ENCODE data around the gene CDC27. TPM values are rescaled to one million over a fixed set of nuclear protein-coding genes. Genes with fewer than 3 reads are reported as not detected.
A peak's percentile ranks its signal among the peaks of the same experiment; 100 is the strongest.
"Not testable (repeated sequence)": the region's sequence is repeated elsewhere in the genome, so short reads cannot be mapped to it uniquely, and the experiment has no call there.

Gene CDC27
- 64.5 TPM for polyA plus RNA-seq (2013, experiment 1 of 2; ENCODE audit: insufficient read length)
- 69.5 TPM for polyA plus RNA-seq (2013, experiment 2 of 2; ENCODE audit: insufficient read length)

DNA sequence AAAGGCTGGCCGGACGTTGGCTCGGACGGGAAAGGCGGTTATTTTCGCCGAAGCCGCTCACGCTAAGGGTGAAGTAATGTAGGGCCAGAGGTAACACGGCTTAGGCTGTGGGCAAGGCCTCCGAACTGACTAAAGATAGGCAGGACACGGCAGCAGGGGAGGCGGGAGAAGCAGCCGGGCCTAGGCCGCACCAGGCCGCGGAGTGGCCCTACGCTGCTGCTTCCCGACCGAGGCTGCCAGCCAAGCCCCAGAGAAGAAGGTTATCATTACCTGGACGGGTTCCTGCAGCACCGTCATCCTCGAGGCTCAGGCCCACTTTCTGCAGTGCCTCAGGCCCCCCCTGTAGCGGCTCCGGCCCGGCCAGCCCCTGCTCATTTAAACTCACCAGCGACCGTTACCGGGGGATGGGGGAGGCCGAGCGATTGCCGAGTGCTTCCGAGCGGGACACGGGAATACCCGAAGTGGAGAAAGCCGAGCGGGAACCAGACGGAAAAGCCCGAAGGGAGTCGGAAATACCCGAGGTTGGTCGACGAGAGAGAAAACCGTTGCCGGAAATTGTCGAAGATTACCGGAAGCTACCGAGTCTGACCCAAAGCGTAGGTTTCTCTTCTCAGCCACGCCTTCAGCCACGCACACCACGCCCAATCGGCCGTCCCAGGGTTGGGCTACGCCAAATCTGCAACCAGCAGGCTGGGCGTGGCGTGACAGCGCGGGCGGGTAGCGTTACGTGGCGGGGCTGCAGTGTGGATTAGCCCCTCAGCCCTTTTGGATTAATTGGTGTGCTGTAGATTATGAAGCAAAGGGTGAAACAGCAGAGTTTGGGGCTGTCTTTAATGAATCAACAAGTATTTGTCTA lies at the start of gene CDC27:
CDC27 (minus strand) TSS at position 420 of the 856 bp plus-strand sequence; CDS start at position 297, 123 bp downstream.
- peak; percentile 98 for DNase-seq

- DNase-seq: no peak
Measured at GRCh38 chr17:47238321-47239010, 49.4 kb upstream of the CDC27 start.

DNA sequence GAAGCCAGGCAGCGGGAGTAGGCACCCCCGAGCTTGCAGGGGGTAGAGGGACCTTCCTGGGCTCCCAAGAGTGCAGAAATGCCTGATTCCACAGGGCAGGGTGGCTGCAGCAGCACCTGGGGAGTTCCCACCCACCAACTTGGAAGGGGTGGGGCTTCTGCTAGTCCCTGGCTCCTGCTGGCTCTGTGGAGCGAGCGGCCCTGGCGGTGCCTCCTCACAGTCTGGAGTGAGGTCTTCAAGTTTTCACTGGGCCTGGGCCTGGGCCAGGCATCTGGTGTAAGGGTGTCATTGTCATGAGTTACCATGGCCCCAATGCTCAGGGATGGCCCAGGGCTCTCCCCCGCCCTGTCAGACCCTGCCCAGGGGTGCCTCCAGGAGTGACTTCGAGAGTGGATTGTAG lies 48.7 kb upstream of the CDC27 start:
- no peak for DNase-seq

- no peak for DNase-seq
Measured at GRCh38 chr17:47235923-47236322, 46.8 kb upstream of the CDC27 start.

GRCh38 chr17:47235506-47235905 lies 46.4 kb upstream of the CDC27 start:
- DNase-seq: no peak

GRCh38 chr17:47232465-47232864 lies 43.4 kb upstream of the CDC27 start:
- no peak for DNase-seq

GRCh38 chr17:47231866-47232265 lies 42.8 kb upstream of the CDC27 start:
- DNase-seq: no peak

DNA sequence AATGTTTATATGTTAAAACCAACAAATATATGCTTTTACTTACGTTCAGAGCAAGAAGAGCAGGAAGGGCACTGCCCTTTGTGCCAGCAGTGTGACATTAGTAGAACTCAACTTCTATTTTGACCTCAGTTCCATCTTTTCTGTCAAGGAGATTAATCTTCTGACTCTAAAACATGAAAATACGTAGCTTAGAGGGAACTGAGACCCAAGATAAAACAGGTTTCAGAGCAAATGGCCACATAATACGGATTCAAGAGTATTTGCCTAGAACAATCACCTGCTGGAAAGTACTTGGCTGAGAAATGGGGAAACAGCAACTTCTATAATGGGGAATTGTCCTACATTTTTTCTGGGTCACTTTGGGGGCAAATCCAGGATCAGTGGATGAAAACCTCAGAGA lies 42.2 kb upstream of the CDC27 start:
- DNase-seq: no peak

DNA sequence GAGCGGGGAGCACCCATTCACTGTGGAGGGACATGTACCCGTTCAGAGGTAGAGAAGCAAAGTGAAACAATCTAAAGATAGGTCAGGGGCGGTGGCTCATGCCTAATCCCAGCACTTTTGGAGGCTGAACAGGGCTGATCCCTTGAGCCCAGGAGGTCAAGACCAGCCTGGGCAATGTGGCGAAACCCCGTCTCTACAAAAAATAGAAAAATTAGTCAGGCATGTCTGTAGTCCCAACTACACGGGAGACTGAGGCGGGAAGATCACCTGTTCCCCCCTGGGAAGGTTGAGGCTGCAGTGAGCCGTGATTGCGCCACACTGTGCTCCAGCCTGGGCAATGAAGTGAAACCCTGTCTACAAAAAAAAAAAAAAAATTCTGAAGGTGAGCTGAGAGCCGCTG lies 41.8 kb upstream of the CDC27 start:
- no peak for DNase-seq

DNA sequence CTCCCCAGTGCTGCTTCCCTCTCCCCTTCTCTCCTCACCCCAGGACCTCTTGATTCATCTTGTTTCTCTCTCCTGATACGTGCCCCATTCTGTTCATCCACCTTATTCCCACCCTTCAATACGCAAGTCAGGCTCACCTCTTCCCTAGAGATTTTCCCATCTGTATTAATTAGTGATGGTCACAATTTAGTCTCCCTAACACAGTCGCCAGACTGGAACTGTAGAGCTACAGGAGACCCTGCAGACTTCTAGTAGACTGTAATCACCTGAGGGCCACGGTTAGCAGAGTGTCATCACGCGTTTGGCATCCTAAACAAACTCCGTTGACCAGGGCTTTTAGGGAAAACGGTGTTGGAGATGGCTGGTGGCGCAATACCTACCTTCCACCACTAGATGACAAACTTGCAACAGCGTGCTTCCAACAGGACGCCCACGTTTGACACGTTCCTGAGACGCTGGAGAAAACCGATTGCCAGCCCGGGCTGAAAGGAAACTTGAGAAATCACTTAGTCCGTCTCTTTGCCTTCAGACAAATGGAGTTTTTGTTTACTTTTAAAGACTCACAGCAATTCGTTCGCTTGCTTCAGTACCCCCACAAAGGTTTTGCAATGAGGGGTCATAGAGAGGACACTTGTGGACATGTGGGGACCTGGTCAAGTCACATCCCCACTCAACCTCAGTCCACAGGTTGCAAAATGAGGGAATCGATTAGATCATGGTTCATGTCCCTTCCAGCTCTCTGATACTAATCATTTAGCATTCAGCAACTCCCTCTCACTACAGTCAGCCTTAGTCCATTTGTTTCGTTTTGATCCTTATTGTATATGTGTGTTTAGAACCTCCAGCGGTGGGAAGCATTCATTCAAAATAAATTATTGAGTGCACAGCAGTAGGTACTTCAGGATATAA lies 40.7 kb upstream of the CDC27 start:
- DNase-seq: peak; percentile 94

- no peak for DNase-seq
Measured at GRCh38 chr17:47227862-47228261, 38.8 kb upstream of the CDC27 start.

GRCh38 chr17:47225911-47226688 lies 37.0 kb upstream of the CDC27 start:
- DNase-seq: no peak

GRCh38 chr17:47225436-47225858 lies 36.4 kb upstream of the CDC27 start:
- peak; percentile 89 for DNase-seq

DNA sequence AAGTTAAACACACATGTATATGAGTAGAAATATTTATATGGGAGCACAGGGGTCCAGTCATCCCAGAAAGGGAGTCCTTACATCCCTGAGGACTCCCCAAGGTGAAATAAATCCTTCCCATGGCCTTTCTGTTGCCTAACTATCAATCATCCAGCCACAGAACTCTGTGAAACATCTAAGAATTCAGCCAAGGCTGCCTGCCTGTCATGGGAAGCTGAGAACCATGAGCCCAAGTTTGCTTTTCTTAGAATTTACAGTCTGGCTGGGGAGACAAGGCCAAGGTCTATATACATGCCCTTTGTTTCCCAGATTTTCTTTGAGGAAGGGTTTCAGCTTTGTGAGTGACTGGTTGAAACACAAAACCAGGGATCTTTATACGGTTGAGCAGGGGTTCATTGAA lies 35.9 kb upstream of the CDC27 start:
- DNase-seq: peak; percentile 35

- DNase-seq: not testable (repeated sequence)
Measured at GRCh38 chr17:47224077-47224476, 35.0 kb upstream of the CDC27 start.

DNA sequence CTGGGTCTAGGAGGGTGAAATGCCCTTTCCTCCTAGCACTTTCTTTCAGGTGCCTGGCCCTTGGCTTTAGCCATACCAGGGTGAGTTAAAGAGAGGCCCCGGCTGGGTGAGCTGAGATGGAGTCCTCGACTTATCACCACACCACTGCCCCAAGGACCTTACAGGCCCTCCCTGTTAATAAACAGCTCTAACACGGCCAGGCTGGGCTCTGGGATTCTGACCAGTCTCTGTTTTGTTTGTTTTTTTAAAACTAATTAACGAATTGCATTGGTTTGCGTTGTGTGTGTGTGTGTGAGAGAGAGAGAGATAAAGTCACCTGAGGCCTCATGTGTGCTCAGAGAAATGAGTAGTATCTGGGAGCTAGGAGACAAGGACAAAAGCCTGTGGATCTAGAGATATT lies 34.4 kb upstream of the CDC27 start:
- DNase-seq: no peak

GRCh38 chr17:47223007-47223406 lies 33.9 kb upstream of the CDC27 start:
- no peak for DNase-seq

GRCh38 chr17:47222047-47222446 lies 33.0 kb upstream of the CDC27 start:
- DNase-seq: no peak

GRCh38 chr17:47221154-47221553 lies 32.1 kb upstream of the CDC27 start:
- DNase-seq: no peak

DNA sequence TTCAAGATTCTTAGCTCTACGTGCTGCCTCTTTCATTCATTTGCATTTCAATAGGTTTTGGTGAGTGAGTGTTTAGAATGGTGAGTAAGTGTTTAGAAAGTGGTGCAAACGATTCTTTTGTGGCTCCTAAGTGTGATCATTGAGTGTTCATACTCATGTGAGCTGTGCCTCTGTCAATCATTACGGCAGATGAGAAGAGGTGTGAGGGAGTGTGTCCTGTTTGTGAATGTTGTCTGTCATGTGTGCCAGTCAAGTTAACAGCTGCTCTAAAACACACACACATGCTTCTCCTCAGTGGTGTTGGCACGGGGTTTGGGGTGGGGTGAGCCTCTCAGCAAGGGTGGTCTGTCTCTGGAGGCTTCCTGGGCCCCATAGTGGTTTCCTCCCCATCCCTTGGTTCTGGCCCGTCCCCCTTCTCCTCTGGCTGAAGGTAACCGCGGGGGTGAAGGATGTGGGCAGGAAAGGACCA lies 31.5 kb upstream of the CDC27 start:
- no peak for DNase-seq

- no peak for DNase-seq
Measured at GRCh38 chr17:47219621-47220475, 30.8 kb upstream of the CDC27 start.
